Esophagus squamous epithelium (tissue), 5 donors: ENCODE results near the gene KPNA3. TPM values are rescaled to one million over a fixed set of nuclear protein-coding genes. Genes with fewer than 3 reads are reported as not detected.
"Not testable (repeated sequence)": the region's sequence is repeated elsewhere in the genome, so short reads cannot be mapped to it uniquely, and the experiment has no call there.

Experiments
- DNase-seq: peaks from one replicate; lab custom pipeline; 2025; lab: John Stamatoyannopoulos, UW
- H3K27ac ChIP-seq, 4 donors: fragments of 200-600 bp; sonication (generic); one replicate each; pipeline ENCODE4 v1.5.1; 2016 to 2019; ENCODE audit warnings: mild to moderate bottlenecking in 1 of 4
- H3K27me3 ChIP-seq, 4 donors: fragments of 200-600 bp; sonication (generic); 1 replicate in 3 of 4; 2 replicates in 1 of 4; pipeline versions ENCODE4 v1.5.1 to v1.6.0; 2017 to 2021; ENCODE audit warnings: antibody characterized with exemption in 1 of 4
- H3K36me3 ChIP-seq, 3 donors: fragments of 200-600 bp; sonication (generic); one replicate each; pipeline ENCODE4 v1.5.1; 2016 to 2019
- H3K4me1 ChIP-seq, 3 donors: fragments of 200-600 bp; sonication (generic); one replicate each; pipeline ENCODE4 v1.5.1; 2017 to 2019
- H3K4me3 ChIP-seq, 4 donors: fragments of 200-600 bp; sonication (generic); 1 replicate in 3 of 4; 2 replicates in 1 of 4; pipeline ENCODE4 v1.5.1; 2016 to 2019; ENCODE audit warnings: mild to moderate bottlenecking in 2 of 4, moderate library complexity in 1 of 4
- H3K9me3 ChIP-seq, 3 donors: fragments of 200-600 bp; sonication (generic); one replicate each; pipeline ENCODE4 v1.5.1; 2016 to 2019
- CTCF ChIP-seq, 6 experiments: fragments of 450-650 bp in 4 of 6; fragments of 200-600 bp in 2 of 6; sonication (generic) in 2 of 6; IDR thresholded peaks; one replicate each; pipeline ENCODE4 v1.5.1; 2016 to 2019; ENCODE audit warnings: antibody characterized with exemption in 6 of 6, mild to moderate bottlenecking in 4 of 6, moderate library complexity in 4 of 6
- POLR2A ChIP-seq, 4 donors: fragments of 450-650 bp; IDR thresholded peaks; one replicate each; pipeline ENCODE4 v1.6.1; 2017; ENCODE audit warnings: antibody characterized with exemption in 4 of 4, mild to moderate bottlenecking in 4 of 4, moderate library complexity in 3 of 4
- WGBS, 2 donors: methylation state at CpG; one replicate each; pipeline ENCODE4 v1.1.5; 2018; 5-methylcytosine and 5-hydroxymethylcytosine counted together
- intact Hi-C: fragments of 100-400 bp; cut with DNase I; formaldehyde crosslinking; loops from one replicate; pipeline ENCODE4 v1.15.0; 2022
- total RNA-seq, 4 donors: library from RNA; depleted of rRNA; stranded (reverse); fragments of >200 nt; gene quantifications; one replicate each; pipeline ENCODE4 v1.1.0, GENCODE V29; 2016
- donor health status: DM: yes; HTN: yes; CAD: no.

KPNA3 gene
- total RNA-seq, 4 donors from 2014 or later: 19.7 to 35.0 (median 25.4) TPM

- no peaks in the 10 kb centered on the region for H3K27me3 ChIP-seq
- H3K36me3 ChIP-seq: peaks cover under 1 to 86% (median 8%) of the 10 kb centered on the region in 3 donors
- H3K27ac ChIP-seq: no peak overlapping the region
- intact Hi-C loops: no loop called here
- TF ChIP-seq POLR2A (IDR thresholded peaks at IDR 0.05) (no peak), CTCF (IDR thresholded peaks at IDR 0.05) (no peak)
- WGBS, 2 donors: 93 to 94% methylated on average over 6 of the region's 6 CpGs
- no peak overlapping the region for H3K4me3 ChIP-seq
- H3K4me1 ChIP-seq: no peaks in the 10 kb centered on the region
- no peak for DNase-seq
- peaks cover 0 to 21% (median 4%) of the 10 kb centered on the region in 3 donors for H3K9me3 ChIP-seq
Measured at GRCh38 chr13:49716615-49717014, 75.9 kb downstream of the KPNA3 start.

GRCh38 chr13:49714757-49715156, 77.7 kb downstream of the KPNA3 start:
- Histone ChIP-seq H3K36me3 (peaks cover 0 to 84% (median 0%) of the 10 kb centered on the region in 3 donors), H3K9me3 (peaks cover 0 to 21% (median 4%) of the 10 kb centered on the region in 3 donors), H3K27me3 (no peaks in the 10 kb centered on the region), H3K4me3 (no peak overlapping the region), H3K27ac (no peak overlapping the region), H3K4me1 (no peaks in the 10 kb centered on the region)
- WGBS, 2 donors: 88 to 94% methylated on average over 1 of the region's 1 CpG
- TF ChIP-seq POLR2A (IDR thresholded peaks at IDR 0.05): no peak
- no peak for TF ChIP-seq CTCF (IDR thresholded peaks at IDR 0.05)
- intact Hi-C loops: no loop called here
- DNase-seq: no peak

- Histone ChIP-seq H3K9me3 (peaks cover 0 to 17% (median 4%) of the 10 kb centered on the region in 3 donors), H3K4me3 (no peak overlapping the region), H3K27ac (no peak overlapping the region), H3K27me3 (no peaks in the 10 kb centered on the region), H3K4me1 (no peaks in the 10 kb centered on the region), H3K36me3 (peaks cover 0 to 83% (median 0%) of the 10 kb centered on the region in 3 donors)
- TF ChIP-seq CTCF (IDR thresholded peaks at IDR 0.05): no peak
- no peak for TF ChIP-seq POLR2A (IDR thresholded peaks at IDR 0.05)
- WGBS, 2 donors: 63 to 68% methylated on average over 2 of the region's 2 CpGs
- DNase-seq: no peak
- intact Hi-C loops: no loop called here
Measured at GRCh38 chr13:49711218-49711863, 81.1 kb downstream of the KPNA3 start.

- intact Hi-C loops, H3K9me3 ChIP-seq, H3K4me1 ChIP-seq, H3K27me3 ChIP-seq, H3K4me3 ChIP-seq, H3K27ac ChIP-seq, DNase-seq: not testable (repeated sequence)
- H3K36me3 ChIP-seq: peaks cover 0 to 90% (median 14%) of the 10 kb centered on the region in 3 donors
- WGBS, 2 donors: 96 to 97% methylated on average over 6 to 7 of the region's 7 CpGs
Measured at GRCh38 chr13:49704264-49704663, 88.2 kb downstream of the KPNA3 start.

GRCh38 chr13:49701491-49701890, 91.0 kb downstream of the KPNA3 start:
- Histone ChIP-seq H3K36me3 (peaks cover 0 to 76% (median 14%) of the 10 kb centered on the region in 3 donors), H3K9me3 (no peaks in the 10 kb centered on the region), H3K4me3 (no peak overlapping the region), H3K4me1 (no peaks in the 10 kb centered on the region), H3K27me3 (no peaks in the 10 kb centered on the region), H3K27ac (no peak overlapping the region)
- intact Hi-C loops: no loop called here
- no peak for DNase-seq
- TF ChIP-seq POLR2A (IDR thresholded peaks at IDR 0.05): no peak
- TF ChIP-seq CTCF (IDR thresholded peaks at IDR 0.05): no peak
